ENCODE data around the gene EPB41L1. TPM values are rescaled to one million over a fixed set of nuclear protein-coding genes. Genes with fewer than 3 reads are reported as not detected.

The EPB41L1 gene
- total RNA-seq, 1 experiment from 2014 or later = 121 TPM

DNA sequence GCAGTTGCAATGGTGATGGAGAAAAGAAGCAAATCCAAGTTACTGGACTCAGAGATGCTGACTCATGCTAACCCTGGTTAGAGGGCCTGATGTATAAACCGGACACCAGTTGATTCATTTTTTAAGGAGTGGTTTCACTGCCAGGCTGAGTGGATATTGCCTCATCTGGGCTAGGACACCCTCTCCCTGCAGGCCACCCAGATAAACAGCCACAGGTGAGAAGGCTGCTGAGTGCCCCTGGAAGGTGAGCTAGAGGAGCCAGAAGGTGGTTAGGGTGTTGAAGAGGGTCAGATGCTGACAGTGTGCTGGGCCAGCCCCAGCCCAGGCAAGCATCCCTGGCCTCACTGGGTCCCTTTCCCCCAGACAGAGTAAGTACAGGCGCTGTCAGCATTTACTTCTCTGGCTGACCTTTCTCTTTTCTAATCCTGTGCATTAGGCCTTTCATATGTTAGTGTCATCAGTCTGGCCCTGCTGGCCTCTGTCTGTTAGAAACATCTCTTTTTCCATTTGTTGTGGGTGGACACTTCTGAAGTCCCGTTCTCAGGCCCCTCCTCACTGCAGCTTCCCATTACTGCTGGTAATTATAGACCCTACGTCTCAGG, 13.5 kb downstream of the EPB41L1 start:
- H3K4me1 Mint-ChIP-seq (ENCODE audit: low read depth, unreplicated experiment) = peaks cover 37% of the 10 kb centered on the region
- no peak overlapping the region for H3K4me3 Mint-ChIP-seq (ENCODE audit: low read depth, unreplicated experiment)
- TF ChIP-seq, protein P1, sequence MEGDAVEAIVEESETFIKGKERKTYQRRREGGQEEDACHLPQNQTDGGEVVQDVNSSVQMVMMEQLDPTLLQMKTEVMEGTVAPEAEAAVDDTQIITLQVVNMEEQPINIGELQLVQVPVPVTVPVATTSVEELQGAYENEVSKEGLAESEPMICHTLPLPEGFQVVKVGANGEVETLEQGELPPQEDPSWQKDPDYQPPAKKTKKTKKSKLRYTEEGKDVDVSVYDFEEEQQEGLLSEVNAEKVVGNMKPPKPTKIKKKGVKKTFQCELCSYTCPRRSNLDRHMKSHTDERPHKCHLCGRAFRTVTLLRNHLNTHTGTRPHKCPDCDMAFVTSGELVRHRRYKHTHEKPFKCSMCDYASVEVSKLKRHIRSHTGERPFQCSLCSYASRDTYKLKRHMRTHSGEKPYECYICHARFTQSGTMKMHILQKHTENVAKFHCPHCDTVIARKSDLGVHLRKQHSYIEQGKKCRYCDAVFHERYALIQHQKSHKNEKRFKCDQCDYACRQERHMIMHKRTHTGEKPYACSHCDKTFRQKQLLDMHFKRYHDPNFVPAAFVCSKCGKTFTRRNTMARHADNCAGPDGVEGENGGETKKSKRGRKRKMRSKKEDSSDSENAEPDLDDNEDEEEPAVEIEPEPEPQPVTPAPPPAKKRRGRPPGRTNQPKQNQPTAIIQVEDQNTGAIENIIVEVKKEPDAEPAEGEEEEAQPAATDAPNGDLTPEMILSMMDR (IDR thresholded peaks at IDR 0.05; ENCODE audit: unreplicated experiment) = no peak
- H3K27me3 Mint-ChIP-seq (ENCODE audit: unreplicated experiment) = no peaks in the 10 kb centered on the region
- H3K9me3 Mint-ChIP-seq (ENCODE audit: low read depth, unreplicated experiment) = no peaks in the 10 kb centered on the region
- peak; percentile 36 for DNase-seq
- intact Hi-C loops (cut with micrococcal nuclease; ENCODE audit: unreplicated experiment) = no loop called here
- BruUV-seq (replicated peaks) = no TSS peak
- CTCF ChIA-PET = interaction anchor here (0.7 kb wide), 2 partner anchors 11 to 138 kb away, joined by 4 to 5 read pairs; no protein-coding TSS in a partner anchor
- peak overlapping the region; percentile 38 for H3K27ac Mint-ChIP-seq (ENCODE audit: unreplicated experiment)
- H3K36me3 Mint-ChIP-seq (ENCODE audit: insufficient read depth, unreplicated experiment) = peaks cover 6% of the 10 kb centered on the region

DNA sequence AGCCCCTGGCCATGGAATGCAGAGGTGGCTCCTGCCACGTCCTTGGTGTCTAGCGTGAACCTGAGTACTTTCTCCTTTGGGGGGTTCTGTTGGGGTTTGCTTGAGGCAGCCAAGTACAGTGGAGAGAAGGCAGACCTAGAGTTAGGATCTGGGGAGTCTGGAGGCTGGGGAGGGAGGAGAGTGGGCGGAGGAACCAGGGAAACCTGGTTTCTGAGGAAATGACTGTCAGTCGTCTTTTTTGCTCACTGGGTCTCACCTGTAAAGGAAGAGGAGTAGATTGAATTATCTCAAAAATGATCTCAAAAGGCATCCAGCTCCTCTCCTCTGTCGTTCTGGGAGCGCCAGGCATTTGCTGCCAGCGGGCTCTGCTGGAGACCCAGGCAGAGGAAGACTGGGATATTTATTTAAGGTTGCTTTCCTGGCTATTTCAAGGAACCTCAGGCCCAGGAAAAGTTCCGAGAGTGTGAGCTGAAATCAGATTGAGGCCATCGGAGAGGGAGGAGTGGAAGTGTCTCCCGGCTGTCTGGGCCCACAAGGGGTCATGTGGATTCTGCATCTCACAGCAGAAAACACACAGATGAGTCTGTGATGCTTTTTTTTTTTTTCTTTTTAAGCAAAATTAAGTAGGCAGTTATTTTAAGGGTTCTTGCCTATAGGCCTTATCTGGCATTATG, 16.1 kb downstream of the EPB41L1 start:
- BruUV-seq (replicated peaks) = no TSS peak
- Mint-ChIP-seq H3K4me1 (ENCODE audit: low read depth, unreplicated experiment) (peaks cover 36% of the 10 kb centered on the region), H3K27ac (ENCODE audit: unreplicated experiment) (no peak overlapping the region), H3K27me3 (ENCODE audit: unreplicated experiment) (no peaks in the 10 kb centered on the region), H3K4me3 (ENCODE audit: low read depth, unreplicated experiment) (no peak overlapping the region), H3K9me3 (ENCODE audit: low read depth, unreplicated experiment) (no peaks in the 10 kb centered on the region), H3K36me3 (ENCODE audit: insufficient read depth, unreplicated experiment) (peaks cover 6% of the 10 kb centered on the region)
- TF ChIP-seq, protein P1 (IDR thresholded peaks at IDR 0.05; ENCODE audit: unreplicated experiment) = no peak
- intact Hi-C loops (cut with micrococcal nuclease; ENCODE audit: unreplicated experiment) = no loop called here
- DNase-seq = no peak
- CTCF ChIA-PET = no interaction called here

DNA sequence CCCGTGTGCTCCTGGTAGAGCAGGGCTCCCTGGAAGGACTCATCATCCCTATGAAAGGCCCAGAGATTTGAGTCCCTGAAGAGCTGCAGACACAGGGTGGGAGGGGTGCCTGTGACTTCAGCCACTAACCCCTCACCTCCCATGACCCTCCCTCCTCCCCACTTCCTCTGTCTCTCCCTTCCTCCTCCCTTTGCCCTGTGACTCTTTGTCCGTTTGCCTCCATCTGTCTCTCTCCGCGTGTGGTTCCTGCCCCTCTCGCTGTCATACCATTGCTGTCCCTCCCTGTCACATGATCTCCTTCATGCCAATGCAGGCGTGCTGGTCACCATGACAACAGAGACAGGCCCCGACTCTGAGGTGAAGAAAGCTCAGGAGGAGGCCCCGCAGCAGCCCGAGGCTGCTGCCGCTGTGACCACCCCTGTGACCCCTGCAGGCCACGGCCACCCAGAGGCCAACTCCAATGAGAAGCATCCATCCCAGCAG, 19.0 kb downstream of the EPB41L1 start:
- no peaks in the 10 kb centered on the region for H3K27me3 Mint-ChIP-seq (ENCODE audit: unreplicated experiment)
- H3K9me3 Mint-ChIP-seq (ENCODE audit: low read depth, unreplicated experiment) = no peaks in the 10 kb centered on the region
- intact Hi-C loops (cut with micrococcal nuclease; ENCODE audit: unreplicated experiment) = no loop called here
- H3K4me1 Mint-ChIP-seq (ENCODE audit: low read depth, unreplicated experiment) = peaks cover 11% of the 10 kb centered on the region
- peaks cover 4% of the 10 kb centered on the region for H3K36me3 Mint-ChIP-seq (ENCODE audit: insufficient read depth, unreplicated experiment)
- DNase-seq = no peak
- CTCF ChIA-PET = interaction anchor here (0.7 kb wide), 1 partner anchor 528 kb away, joined by 4 read pairs; no protein-coding TSS in a partner anchor
- no peak overlapping the region for H3K27ac Mint-ChIP-seq (ENCODE audit: unreplicated experiment)
- TF ChIP-seq, protein P1 (IDR thresholded peaks at IDR 0.05; ENCODE audit: unreplicated experiment) = no peak
- no peak overlapping the region for H3K4me3 Mint-ChIP-seq (ENCODE audit: low read depth, unreplicated experiment)
- no TSS peak for BruUV-seq (replicated peaks)

DNA sequence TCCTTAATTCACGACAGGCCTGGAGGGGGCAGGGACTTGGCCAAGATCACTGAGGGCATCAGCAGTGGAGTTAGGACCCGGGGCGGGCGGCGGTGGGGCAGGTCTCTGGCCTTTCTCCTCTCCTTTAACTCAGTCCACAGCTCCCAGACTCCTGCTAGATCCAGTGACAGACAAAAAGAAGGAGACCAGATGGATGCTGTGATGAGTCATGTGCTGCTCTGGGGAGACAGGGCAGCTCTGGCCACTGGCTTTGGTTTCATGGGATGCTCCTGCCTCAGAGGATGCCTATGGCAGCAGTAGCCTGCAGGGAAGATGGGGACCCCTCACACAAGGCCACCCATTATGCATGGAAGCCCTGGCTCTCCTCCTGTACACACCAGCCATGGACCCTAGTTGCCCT, 20.5 kb downstream of the EPB41L1 start:
- H3K4me3 Mint-ChIP-seq (ENCODE audit: low read depth, unreplicated experiment) = no peak overlapping the region

More for the DNA sequence above, 20.5 kb downstream of the EPB41L1 start:
- CTCF ChIA-PET = interaction anchor here (0.6 to 0.7 kb wide), 2 partner anchors 181 to 1181 kb away, joined by 3 to 4 read pairs; no protein-coding TSS in a partner anchor
- H3K27me3 Mint-ChIP-seq (ENCODE audit: unreplicated experiment) = no peaks in the 10 kb centered on the region
- H3K36me3 Mint-ChIP-seq (ENCODE audit: insufficient read depth, unreplicated experiment) = peaks cover 4% of the 10 kb centered on the region
- BruUV-seq (replicated peaks) = no TSS peak
- no peak overlapping the region for H3K27ac Mint-ChIP-seq (ENCODE audit: unreplicated experiment)
- intact Hi-C loops (cut with micrococcal nuclease; ENCODE audit: unreplicated experiment) = no loop called here
- no peaks in the 10 kb centered on the region for H3K9me3 Mint-ChIP-seq (ENCODE audit: low read depth, unreplicated experiment)
- TF ChIP-seq, protein P1 (IDR thresholded peaks at IDR 0.05; ENCODE audit: unreplicated experiment) = no peak
- no peaks in the 10 kb centered on the region for H3K4me1 Mint-ChIP-seq (ENCODE audit: low read depth, unreplicated experiment)
- DNase-seq = no peak

Data from Calu3 (cell line).